ENCODE data around the gene TMEM26. TPM values are rescaled to one million over a fixed set of nuclear protein-coding genes. Genes with fewer than 3 reads are reported as not detected.

Gene TMEM26
- total and polyA plus RNA-seq, 2 experiments from 2014 or later = 1.0 to 1.9 TPM

DNA sequence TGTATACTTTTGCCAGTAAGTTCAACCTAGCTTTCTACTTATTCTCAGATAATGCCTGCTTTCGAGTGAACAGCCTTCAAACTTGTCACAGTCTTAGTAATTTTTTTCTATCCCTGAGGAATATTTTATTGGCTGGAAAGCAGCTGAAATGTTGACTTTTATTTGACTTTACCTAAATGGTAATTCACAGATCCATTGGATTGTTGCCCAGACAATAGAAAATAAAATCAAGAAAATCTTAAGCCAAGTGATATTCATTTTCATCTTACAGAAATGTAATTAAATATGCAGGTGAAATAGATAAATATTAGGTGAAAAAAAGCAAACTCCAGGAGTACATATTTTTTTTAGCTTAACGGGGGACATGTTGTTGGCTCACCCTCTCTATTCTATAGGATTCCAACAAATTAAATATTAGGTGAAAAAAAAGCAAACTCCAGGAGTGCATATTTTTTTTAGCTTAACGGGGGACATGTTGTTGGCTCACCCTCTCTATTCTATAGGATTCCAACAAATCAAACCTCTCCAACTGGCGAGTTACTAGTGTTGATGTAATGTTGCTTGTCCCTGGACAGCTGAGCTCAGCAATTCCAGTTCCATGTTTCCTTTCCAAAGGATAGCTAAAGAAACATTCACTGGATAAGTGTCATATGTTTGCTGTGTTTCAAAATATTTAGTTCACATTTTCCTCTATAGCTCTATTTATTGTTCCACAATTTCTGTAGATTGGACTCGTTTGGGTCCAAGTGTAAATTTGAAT, 4.2 kb downstream of the TMEM26 start:
- no peaks in the 10 kb centered on the region for H3K9me2 ChIP-seq (ENCODE audit: insufficient read depth)
- H3K27me3 ChIP-seq (ENCODE audit: insufficient read depth) = peaks cover 25% of the 10 kb centered on the region
- no peaks in the 10 kb centered on the region; the same call in 1 of the 2 replicates for H3K79me2 ChIP-seq (replicated peaks; ENCODE audit: insufficient read depth)
- Mint-ChIP-seq H3K27me3 (ENCODE audit: insufficient read depth, low read depth, poor library complexity) (peaks cover 17% of the 10 kb centered on the region), H3K27ac (no peak overlapping the region), H3K36me3 (ENCODE audit: low read depth) (no peaks in the 10 kb centered on the region; the same call in 2 of the 3 replicates), H3K4me3 (no peak overlapping the region), H3K9me3 (no peaks in the 10 kb centered on the region), H3K4me1 (peaks cover 38% of the 10 kb centered on the region)
- DNase-seq (ENCODE audit: low spot score) (no peak), ATAC-seq (no peak)
- TF ChIP-seq ZNF462 (CRISPR knock-in tag; IDR thresholded peaks at IDR 0.05) (no peak), ZNF114 (CRISPR knock-in tag; IDR thresholded peaks at IDR 0.05) (no peak), REST (IDR thresholded peaks at IDR 0.05; ENCODE audit: unreplicated experiment) (no peak), ETS1 (IDR thresholded peaks at IDR 0.05) (no peak), JUNB (IDR thresholded peaks at IDR 0.05; ENCODE audit: unreplicated experiment) (no peak), ZNF331 (CRISPR knock-in tag; IDR thresholded peaks at IDR 0.05; ENCODE audit: low read depth) (no peak), STAT1 (IDR thresholded peaks at IDR 0.05; ENCODE audit: unreplicated experiment) (no peak), NANOG (IDR thresholded peaks at IDR 0.05; ENCODE audit: borderline replicate concordance) (no peak), EZH2phosphoT487 (IDR thresholded peaks at IDR 0.05; ENCODE audit: unreplicated experiment) (no peak), CREB1 (CRISPR knock-in tag; IDR thresholded peaks at IDR 0.05; ENCODE audit: low read depth) (no peak), POLR2AphosphoS5 (IDR thresholded peaks at IDR 0.05; ENCODE audit: low read depth) (no peak), EZH2 (IDR thresholded peaks at IDR 0.05; ENCODE audit: low read depth, unreplicated experiment) (no peak)
- TF ChIP-seq, protein P1, sequence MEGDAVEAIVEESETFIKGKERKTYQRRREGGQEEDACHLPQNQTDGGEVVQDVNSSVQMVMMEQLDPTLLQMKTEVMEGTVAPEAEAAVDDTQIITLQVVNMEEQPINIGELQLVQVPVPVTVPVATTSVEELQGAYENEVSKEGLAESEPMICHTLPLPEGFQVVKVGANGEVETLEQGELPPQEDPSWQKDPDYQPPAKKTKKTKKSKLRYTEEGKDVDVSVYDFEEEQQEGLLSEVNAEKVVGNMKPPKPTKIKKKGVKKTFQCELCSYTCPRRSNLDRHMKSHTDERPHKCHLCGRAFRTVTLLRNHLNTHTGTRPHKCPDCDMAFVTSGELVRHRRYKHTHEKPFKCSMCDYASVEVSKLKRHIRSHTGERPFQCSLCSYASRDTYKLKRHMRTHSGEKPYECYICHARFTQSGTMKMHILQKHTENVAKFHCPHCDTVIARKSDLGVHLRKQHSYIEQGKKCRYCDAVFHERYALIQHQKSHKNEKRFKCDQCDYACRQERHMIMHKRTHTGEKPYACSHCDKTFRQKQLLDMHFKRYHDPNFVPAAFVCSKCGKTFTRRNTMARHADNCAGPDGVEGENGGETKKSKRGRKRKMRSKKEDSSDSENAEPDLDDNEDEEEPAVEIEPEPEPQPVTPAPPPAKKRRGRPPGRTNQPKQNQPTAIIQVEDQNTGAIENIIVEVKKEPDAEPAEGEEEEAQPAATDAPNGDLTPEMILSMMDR (conservative IDR thresholded peaks at IDR 0.05; ENCODE audit: low read depth in 2 of 2) = no peak
- no peaks in the 10 kb centered on the region for H3F3A ChIP-seq (replicated peaks; ENCODE audit: low read depth)
- peaks cover 18% of the 10 kb centered on the region for H3K4me1 ChIP-seq (ENCODE audit: insufficient read depth)
- H2AFZ ChIP-seq = no peak overlapping the region
- H3K4me2 ChIP-seq = no peak overlapping the region
- no peak overlapping the region for H3K27ac ChIP-seq (ENCODE audit: low read depth)
- H4K20me1 ChIP-seq (replicated peaks; ENCODE audit: insufficient read depth) = no peaks in the 10 kb centered on the region
- no peaks in the 10 kb centered on the region for H3K36me3 ChIP-seq (ENCODE audit: insufficient read depth)
- no peak overlapping the region for H3K4me3 ChIP-seq

Measured in GM23338 (cell line).